OCI-LY1 (cell line): ENCODE results near the gene PPM1F.

Source experiments
- H2AFZ ChIP-seq: fragments of 200-600 bp; sonication (generic), shearing (Covaris generic); 2 replicates; pipeline ENCODE4 v1.6.0; 2014; ENCODE audit warnings: antibody characterized with exemption, mild to moderate bottlenecking, low read length
- H3F3A ChIP-seq: fragments of 200-600 bp; sonication (generic), shearing (Covaris generic); 2 replicates; pipeline ENCODE4 v1.6.0; 2014; ENCODE audit warnings: mild to moderate bottlenecking, antibody characterized with exemption, low read length, moderate library complexity; ENCODE audit not compliant: insufficient read depth
- H3K27ac ChIP-seq: fragments of 200-600 bp; sonication (generic); 2 replicates; pipeline ENCODE4 v1.5.1; 2014; ENCODE audit warnings: low read length, mixed run types, mild to moderate bottlenecking, low read depth; ENCODE audit not compliant: poor library complexity, severe bottlenecking
- H3K27me3 ChIP-seq: fragments of 200-600 bp; sonication (generic); 2 replicates; pipeline ENCODE4 v1.6.0; 2014; ENCODE audit warnings: antibody characterized with exemption, mild to moderate bottlenecking, low read length, moderate library complexity; ENCODE audit not compliant: insufficient read depth
- H3K36me3 ChIP-seq: fragments of 200-600 bp; sonication (generic); 2 replicates; pipeline ENCODE4 v1.6.1; 2014; ENCODE audit warnings: mild to moderate bottlenecking, antibody characterized with exemption, low read length, moderate library complexity, mixed read lengths; ENCODE audit not compliant: insufficient read depth
- H3K4me1 ChIP-seq: fragments of 200-600 bp; sonication (generic); 2 replicates; pipeline ENCODE4 v1.5.1; 2014; ENCODE audit warnings: mild to moderate bottlenecking, low read length, moderate library complexity; ENCODE audit not compliant: insufficient read depth, severe bottlenecking
- H3K4me2 ChIP-seq: fragments of 200-600 bp; sonication (generic), shearing (Covaris generic); 2 replicates; pipeline ENCODE4 v1.6.1; 2014; ENCODE audit warnings: low read length
- H3K4me3 ChIP-seq: fragments of 200-600 bp; sonication (generic); 2 replicates; pipeline ENCODE4 v1.5.1; 2014; ENCODE audit warnings: low read length, low read depth, mild to moderate bottlenecking, mixed read lengths; ENCODE audit not compliant: poor library complexity, severe bottlenecking
- H3K79me2 ChIP-seq: fragments of 200-600 bp; shearing (Covaris generic); 2 replicates; pipeline ENCODE4 v1.6.1; 2016; ENCODE audit warnings: mixed run types, low read length, mixed read lengths; ENCODE audit not compliant: insufficient read depth
- H3K9ac ChIP-seq: fragments of 200-600 bp; sonication (generic), shearing (Covaris generic); 2 replicates; pipeline ENCODE4 v1.6.1; 2014; ENCODE audit warnings: mild to moderate bottlenecking, low read length, mixed read lengths
- H3K9me2 ChIP-seq: fragments of 200-600 bp; sonication (generic), shearing (Covaris generic); 2 replicates; pipeline ENCODE4 v1.6.1; 2014; ENCODE audit warnings: low read depth, mild to moderate bottlenecking, low read length, mixed read lengths
- H3K9me3 ChIP-seq: fragments of 200-600 bp; shearing (Covaris generic); 2 replicates; pipeline ENCODE4 v1.6.1; 2014; ENCODE audit warnings: low read length, mixed read lengths
- H4K20me1 ChIP-seq: fragments of 200-600 bp; sonication (generic), shearing (Covaris generic); 2 replicates; pipeline ENCODE4 v1.6.0; 2016; ENCODE audit warnings: mild to moderate bottlenecking, low read length; ENCODE audit not compliant: insufficient read depth
- CTCF ChIP-seq: fragments of 200-600 bp; sonication (generic), shearing (Covaris generic); IDR thresholded peaks from 2 replicates; pipeline ENCODE4 v1.5.1; 2017; ENCODE audit warnings: mild to moderate bottlenecking, antibody characterized with exemption, low read length, moderate library complexity, mixed read lengths
- EZH2 ChIP-seq: fragments of 200-600 bp; sonication (generic), shearing (Covaris generic); IDR thresholded peaks from 2 replicates; pipeline ENCODE4 v1.8.0; 2017; ENCODE audit warnings: borderline replicate concordance, mixed run types, mild to moderate bottlenecking, antibody characterized with exemption, low read length, moderate library complexity, mixed read lengths

The PPM1F gene

GRCh38 chr22:21994881-21995444 is 42.3 kb upstream of the PPM1F start:
- Histone ChIP-seq H3K9me2 (no peaks in the 10 kb centered on the region), H3K79me2 (no peaks in the 10 kb centered on the region), H3K9me3 (no peaks in the 10 kb centered on the region), H2AFZ (no peak overlapping the region), H3K4me2 (no peak overlapping the region), H3K27me3 (no peaks in the 10 kb centered on the region), H3K36me3 (peaks cover 46% of the 10 kb centered on the region), H3K9ac (no peak overlapping the region), H3K27ac (no peak overlapping the region), H3K4me1 (no peaks in the 10 kb centered on the region), H3K4me3 (no peak overlapping the region), H4K20me1 (no peaks in the 10 kb centered on the region), H3F3A (no peaks in the 10 kb centered on the region)
- TF ChIP-seq CTCF, result no peak
- TF ChIP-seq EZH2, result no peak

- TF ChIP-seq CTCF, result no peak
- no peak for TF ChIP-seq EZH2
- Histone ChIP-seq H3F3A (no peaks in the 10 kb centered on the region), H3K4me3 (no peak overlapping the region), H3K9me3 (no peaks in the 10 kb centered on the region), H3K4me2 (no peak overlapping the region), H3K27ac (no peak overlapping the region), H3K79me2 (no peaks in the 10 kb centered on the region), H3K4me1 (no peaks in the 10 kb centered on the region), H4K20me1 (no peaks in the 10 kb centered on the region), H3K9ac (no peak overlapping the region), H3K9me2 (no peaks in the 10 kb centered on the region), H3K36me3 (peaks cover 57% of the 10 kb centered on the region), H2AFZ (no peak overlapping the region), H3K27me3 (no peaks in the 10 kb centered on the region)
These were observed 40.1 kb upstream of the PPM1F start for GRCh38 chr22:21992593-21993237.

DNA sequence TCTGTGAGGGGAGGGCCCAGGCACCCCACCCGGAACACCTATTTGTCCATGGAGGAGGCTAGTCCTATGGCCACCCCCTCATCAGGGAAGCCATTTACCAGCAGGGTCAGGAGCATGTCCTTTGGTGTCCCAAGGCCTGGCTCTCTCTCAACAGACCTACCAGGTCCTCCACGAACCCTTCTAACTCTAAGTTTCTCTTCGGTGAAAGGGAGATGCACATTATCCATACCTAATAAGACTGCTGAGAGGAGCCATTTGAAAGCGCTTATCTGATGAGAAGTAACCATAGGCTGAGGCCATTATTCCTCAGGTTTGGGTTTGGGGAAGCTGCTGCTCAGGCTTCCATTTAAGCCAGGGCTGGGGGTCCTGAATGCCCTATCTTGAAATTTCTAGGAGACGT is 39.1 kb upstream of the PPM1F start:
- H3K4me2 ChIP-seq, result no peak overlapping the region
- no peak overlapping the region for H3K9ac ChIP-seq
- no peak overlapping the region for H3K4me3 ChIP-seq
- H3K27me3 ChIP-seq, result no peaks in the 10 kb centered on the region
- H3K9me3 ChIP-seq, result no peaks in the 10 kb centered on the region
- H2AFZ ChIP-seq, result no peak overlapping the region
- no peaks in the 10 kb centered on the region for H3K4me1 ChIP-seq
- TF ChIP-seq CTCF (no peak), EZH2 (no peak)
- H3F3A ChIP-seq, result no peaks in the 10 kb centered on the region
- H3K36me3 ChIP-seq, result peaks cover 57% of the 10 kb centered on the region
- H4K20me1 ChIP-seq, result no peaks in the 10 kb centered on the region
- no peaks in the 10 kb centered on the region for H3K79me2 ChIP-seq
- no peak overlapping the region for H3K27ac ChIP-seq
- H3K9me2 ChIP-seq, result no peaks in the 10 kb centered on the region
